ENCODE data around the gene ILDR2.

ILDR2 gene

GRCh38 chr1:166910396-166910994 lies 64.8 kb downstream of the ILDR2 start:
- TF ChIP-seq, protein P1, sequence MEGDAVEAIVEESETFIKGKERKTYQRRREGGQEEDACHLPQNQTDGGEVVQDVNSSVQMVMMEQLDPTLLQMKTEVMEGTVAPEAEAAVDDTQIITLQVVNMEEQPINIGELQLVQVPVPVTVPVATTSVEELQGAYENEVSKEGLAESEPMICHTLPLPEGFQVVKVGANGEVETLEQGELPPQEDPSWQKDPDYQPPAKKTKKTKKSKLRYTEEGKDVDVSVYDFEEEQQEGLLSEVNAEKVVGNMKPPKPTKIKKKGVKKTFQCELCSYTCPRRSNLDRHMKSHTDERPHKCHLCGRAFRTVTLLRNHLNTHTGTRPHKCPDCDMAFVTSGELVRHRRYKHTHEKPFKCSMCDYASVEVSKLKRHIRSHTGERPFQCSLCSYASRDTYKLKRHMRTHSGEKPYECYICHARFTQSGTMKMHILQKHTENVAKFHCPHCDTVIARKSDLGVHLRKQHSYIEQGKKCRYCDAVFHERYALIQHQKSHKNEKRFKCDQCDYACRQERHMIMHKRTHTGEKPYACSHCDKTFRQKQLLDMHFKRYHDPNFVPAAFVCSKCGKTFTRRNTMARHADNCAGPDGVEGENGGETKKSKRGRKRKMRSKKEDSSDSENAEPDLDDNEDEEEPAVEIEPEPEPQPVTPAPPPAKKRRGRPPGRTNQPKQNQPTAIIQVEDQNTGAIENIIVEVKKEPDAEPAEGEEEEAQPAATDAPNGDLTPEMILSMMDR (IDR thresholded peaks at IDR 0.05; ENCODE audit: insufficient read depth, low read length): peak; percentile 67
- TF ChIP-seq POLR2AphosphoS5 (IDR thresholded peaks at IDR 0.05; ENCODE audit: low read depth) (no peak), SPI1 (IDR thresholded peaks at IDR 0.05; ENCODE audit: borderline replicate concordance, low read depth) (peak; percentile 3; the same call in 1 of the 2 replicates)
- H3K4me3 ChIP-seq (replicated peaks; ENCODE audit: insufficient read depth, low read length): no peak overlapping the region
- peak; percentile 82 for DNase-seq (ENCODE audit: low read depth in 1 of 2, low spot score in 1 of 2)
- H3K27ac ChIP-seq (replicated peaks): no peak overlapping the region
- no peaks in the 10 kb centered on the region for H3K27me3 ChIP-seq (ENCODE audit: insufficient read depth, poor library complexity, severe bottlenecking)

- H3K27me3 ChIP-seq (ENCODE audit: insufficient read depth, poor library complexity, severe bottlenecking): no peaks in the 10 kb centered on the region
- no peak overlapping the region for H3K27ac ChIP-seq (replicated peaks)
- no peak for TF ChIP-seq SPI1 (IDR thresholded peaks at IDR 0.05; ENCODE audit: borderline replicate concordance, low read depth)
- TF ChIP-seq, protein P1 (IDR thresholded peaks at IDR 0.05; ENCODE audit: insufficient read depth, low read length): no peak
- no peak for TF ChIP-seq GABPA (IDR thresholded peaks at IDR 0.05; ENCODE audit: low read depth)
- TF ChIP-seq, protein P2, sequence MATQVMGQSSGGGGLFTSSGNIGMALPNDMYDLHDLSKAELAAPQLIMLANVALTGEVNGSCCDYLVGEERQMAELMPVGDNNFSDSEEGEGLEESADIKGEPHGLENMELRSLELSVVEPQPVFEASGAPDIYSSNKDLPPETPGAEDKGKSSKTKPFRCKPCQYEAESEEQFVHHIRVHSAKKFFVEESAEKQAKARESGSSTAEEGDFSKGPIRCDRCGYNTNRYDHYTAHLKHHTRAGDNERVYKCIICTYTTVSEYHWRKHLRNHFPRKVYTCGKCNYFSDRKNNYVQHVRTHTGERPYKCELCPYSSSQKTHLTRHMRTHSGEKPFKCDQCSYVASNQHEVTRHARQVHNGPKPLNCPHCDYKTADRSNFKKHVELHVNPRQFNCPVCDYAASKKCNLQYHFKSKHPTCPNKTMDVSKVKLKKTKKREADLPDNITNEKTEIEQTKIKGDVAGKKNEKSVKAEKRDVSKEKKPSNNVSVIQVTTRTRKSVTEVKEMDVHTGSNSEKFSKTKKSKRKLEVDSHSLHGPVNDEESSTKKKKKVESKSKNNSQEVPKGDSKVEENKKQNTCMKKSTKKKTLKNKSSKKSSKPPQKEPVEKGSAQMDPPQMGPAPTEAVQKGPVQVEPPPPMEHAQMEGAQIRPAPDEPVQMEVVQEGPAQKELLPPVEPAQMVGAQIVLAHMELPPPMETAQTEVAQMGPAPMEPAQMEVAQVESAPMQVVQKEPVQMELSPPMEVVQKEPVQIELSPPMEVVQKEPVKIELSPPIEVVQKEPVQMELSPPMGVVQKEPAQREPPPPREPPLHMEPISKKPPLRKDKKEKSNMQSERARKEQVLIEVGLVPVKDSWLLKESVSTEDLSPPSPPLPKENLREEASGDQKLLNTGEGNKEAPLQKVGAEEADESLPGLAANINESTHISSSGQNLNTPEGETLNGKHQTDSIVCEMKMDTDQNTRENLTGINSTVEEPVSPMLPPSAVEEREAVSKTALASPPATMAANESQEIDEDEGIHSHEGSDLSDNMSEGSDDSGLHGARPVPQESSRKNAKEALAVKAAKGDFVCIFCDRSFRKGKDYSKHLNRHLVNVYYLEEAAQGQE (IDR thresholded peaks at IDR 0.05; ENCODE audit: insufficient replicate concordance, low read depth): no peak
- TF ChIP-seq POLR2AphosphoS5 (IDR thresholded peaks at IDR 0.05; ENCODE audit: low read depth): no peak
- DNase-seq (ENCODE audit: low read depth in 1 of 2, low spot score in 1 of 2): no peak
- H3K4me3 ChIP-seq (replicated peaks; ENCODE audit: insufficient read depth, low read length): no peak overlapping the region
Observed at GRCh38 chr1:166908942-166909341, 66.4 kb downstream of the ILDR2 start.

- TF ChIP-seq SPI1 (IDR thresholded peaks at IDR 0.05; ENCODE audit: borderline replicate concordance, low read depth) (peak; percentile 65; the same call in 1 of the 2 replicates), GABPA (IDR thresholded peaks at IDR 0.05; ENCODE audit: low read depth) (no peak), POLR2AphosphoS5 (IDR thresholded peaks at IDR 0.05; ENCODE audit: low read depth) (no peak)
- Histone ChIP-seq H3K4me3 (replicated peaks; ENCODE audit: insufficient read depth, low read length) (no peak overlapping the region), H3K27me3 (ENCODE audit: insufficient read depth, poor library complexity, severe bottlenecking) (no peaks in the 10 kb centered on the region), H3K27ac (replicated peaks) (no peak overlapping the region)
- peak in 1 of 2 experiments; percentile 20 for DNase-seq (ENCODE audit: low read depth in 1 of 2, low spot score in 1 of 2)
Observed at GRCh38 chr1:166907763-166908162, 67.6 kb downstream of the ILDR2 start.

DNA sequence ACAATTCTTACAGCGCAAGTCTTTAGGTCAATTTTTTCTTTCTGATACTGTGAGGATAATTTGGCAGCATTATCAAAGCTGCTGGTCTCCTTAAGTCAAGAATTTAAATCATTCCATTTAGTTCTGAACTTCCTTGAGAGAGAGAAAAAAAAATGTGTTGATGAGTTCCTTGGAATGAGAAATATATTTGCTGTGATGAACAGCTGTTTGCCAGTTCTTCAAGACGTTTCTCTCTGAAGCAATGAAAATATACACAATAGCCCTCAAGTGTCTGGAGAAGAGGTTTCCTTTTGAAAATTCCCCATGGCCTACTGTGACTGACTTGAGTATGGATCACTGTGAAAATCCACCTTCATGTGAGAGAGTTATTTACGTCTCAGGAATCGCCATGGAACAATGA lies 68.3 kb downstream of the ILDR2 start:
- TF ChIP-seq, protein P1 (IDR thresholded peaks at IDR 0.05; ENCODE audit: insufficient read depth, low read length): no peak
- TF ChIP-seq, protein P2 (IDR thresholded peaks at IDR 0.05; ENCODE audit: insufficient replicate concordance, low read depth): no peak
- TF ChIP-seq GABPA (IDR thresholded peaks at IDR 0.05; ENCODE audit: low read depth) (no peak), SPI1 (IDR thresholded peaks at IDR 0.05; ENCODE audit: borderline replicate concordance, low read depth) (no peak), POLR2AphosphoS5 (IDR thresholded peaks at IDR 0.05; ENCODE audit: low read depth) (no peak)
- no peak for DNase-seq (ENCODE audit: low read depth in 1 of 2, low spot score in 1 of 2)
- Histone ChIP-seq H3K27me3 (ENCODE audit: insufficient read depth, poor library complexity, severe bottlenecking) (no peaks in the 10 kb centered on the region), H3K27ac (replicated peaks) (no peak overlapping the region), H3K4me3 (replicated peaks; ENCODE audit: insufficient read depth, low read length) (no peak overlapping the region)
